WERI-Rb-1 (cell line): ENCODE results near the gene PODN.

ENCODE experiments used
- DNase-seq: peaks from one replicate; pipeline ENCODE4 v3.0.0-alpha.2; 2020
- H3K27ac ChIP-seq: fragments of 250-450 bp; sonication (Bioruptor Pico); 2 replicates; pipeline ENCODE4 v1.5.1; 2020; ENCODE audit warnings: mild to moderate bottlenecking, moderate library complexity
- H3K27me3 ChIP-seq: fragments of 250-450 bp; sonication (Bioruptor Pico); 2 replicates; pipeline ENCODE4 v1.5.1; 2021; ENCODE audit warnings: mild to moderate bottlenecking, low read depth, moderate library complexity; ENCODE audit not compliant: insufficient read depth, severe bottlenecking
- H3K36me3 ChIP-seq: fragments of 250-450 bp; sonication (Bioruptor Pico); 2 replicates; pipeline ENCODE4 v1.5.1; 2020; ENCODE audit warnings: mild to moderate bottlenecking, moderate library complexity
- H3K4me3 ChIP-seq: 2 replicates; pipeline ENCODE4 v1.5.1; 2011; ENCODE audit warnings: low read depth, mild to moderate bottlenecking, control low read depth, low read length
- H3K9me3 ChIP-seq: fragments of 250-450 bp; sonication (Bioruptor Pico); 2 replicates; pipeline ENCODE4 v1.5.1; 2021; ENCODE audit warnings: mild to moderate bottlenecking, moderate library complexity; ENCODE audit not compliant: severe bottlenecking
- TF ChIP-seq, protein P1 (sequence below): IDR thresholded peaks from 2 replicates; pipeline ENCODE4 v1.5.1; 2011; ENCODE audit warnings: low read depth, mild to moderate bottlenecking, control low read depth, inconsistent platforms, low read length

The PODN gene

DNA sequence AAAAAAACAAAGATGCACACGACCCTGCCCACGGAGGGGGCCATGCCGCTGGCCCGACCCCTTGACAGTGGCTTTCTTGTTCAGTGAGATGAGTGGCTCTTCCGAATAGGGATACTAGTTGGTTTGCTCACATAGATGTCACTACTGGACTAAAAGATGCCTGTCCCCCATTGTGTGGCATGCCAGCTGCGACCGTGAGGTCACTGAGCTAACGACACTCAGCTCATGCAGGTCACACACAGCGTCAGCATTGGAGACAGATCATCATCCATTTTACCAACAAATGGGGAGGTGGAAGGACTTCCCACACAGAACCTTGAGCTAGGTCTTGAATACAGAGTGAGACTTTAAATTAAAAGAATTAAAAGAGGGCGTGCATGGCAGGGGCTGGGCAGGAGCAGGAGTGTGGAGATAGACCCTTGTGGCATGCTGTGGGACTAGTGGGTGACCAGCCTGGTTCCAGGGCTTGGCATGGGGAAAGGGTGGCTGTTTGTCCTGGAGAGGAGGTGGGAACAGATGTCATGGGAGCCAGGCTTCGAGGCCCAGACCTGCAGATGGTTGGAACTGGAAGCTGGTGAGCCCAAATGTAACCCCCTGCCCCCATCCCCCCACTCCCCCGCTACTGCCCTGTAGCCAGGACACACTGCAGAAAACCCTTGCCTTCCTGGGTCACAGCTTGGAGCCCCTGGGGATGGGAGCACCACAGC is 68.0 kb downstream of the PODN start:
- H3K36me3 ChIP-seq, result peaks cover 90% of the 10 kb centered on the region
- TF ChIP-seq, protein P1, sequence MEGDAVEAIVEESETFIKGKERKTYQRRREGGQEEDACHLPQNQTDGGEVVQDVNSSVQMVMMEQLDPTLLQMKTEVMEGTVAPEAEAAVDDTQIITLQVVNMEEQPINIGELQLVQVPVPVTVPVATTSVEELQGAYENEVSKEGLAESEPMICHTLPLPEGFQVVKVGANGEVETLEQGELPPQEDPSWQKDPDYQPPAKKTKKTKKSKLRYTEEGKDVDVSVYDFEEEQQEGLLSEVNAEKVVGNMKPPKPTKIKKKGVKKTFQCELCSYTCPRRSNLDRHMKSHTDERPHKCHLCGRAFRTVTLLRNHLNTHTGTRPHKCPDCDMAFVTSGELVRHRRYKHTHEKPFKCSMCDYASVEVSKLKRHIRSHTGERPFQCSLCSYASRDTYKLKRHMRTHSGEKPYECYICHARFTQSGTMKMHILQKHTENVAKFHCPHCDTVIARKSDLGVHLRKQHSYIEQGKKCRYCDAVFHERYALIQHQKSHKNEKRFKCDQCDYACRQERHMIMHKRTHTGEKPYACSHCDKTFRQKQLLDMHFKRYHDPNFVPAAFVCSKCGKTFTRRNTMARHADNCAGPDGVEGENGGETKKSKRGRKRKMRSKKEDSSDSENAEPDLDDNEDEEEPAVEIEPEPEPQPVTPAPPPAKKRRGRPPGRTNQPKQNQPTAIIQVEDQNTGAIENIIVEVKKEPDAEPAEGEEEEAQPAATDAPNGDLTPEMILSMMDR, result no peak
- no peaks in the 10 kb centered on the region for H3K27me3 ChIP-seq
- no peaks in the 10 kb centered on the region for H3K9me3 ChIP-seq
- H3K27ac ChIP-seq, result peak overlapping the region; percentile 99
- H3K4me3 ChIP-seq, result no peak overlapping the region
- DNase-seq, result peak; percentile 52

DNA sequence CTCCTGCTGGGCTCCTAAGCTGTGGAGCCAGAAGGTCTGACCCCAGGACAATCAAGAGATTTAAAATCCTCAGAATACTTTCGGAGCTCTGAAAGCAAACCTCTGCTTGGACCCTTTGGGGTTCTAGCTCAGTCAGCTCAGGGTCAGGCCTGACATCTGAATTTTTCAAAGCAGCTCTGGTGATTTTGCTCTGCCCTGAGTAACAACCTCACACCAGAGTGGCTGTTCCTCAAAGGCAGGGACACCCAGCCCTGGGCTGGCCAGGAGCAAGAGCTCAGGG is 68.5 kb downstream of the PODN start:
- H3K36me3 ChIP-seq, result peaks cover 85% of the 10 kb centered on the region
- no peaks in the 10 kb centered on the region for H3K27me3 ChIP-seq
- H3K4me3 ChIP-seq, result no peak overlapping the region
- no peaks in the 10 kb centered on the region for H3K9me3 ChIP-seq
- DNase-seq, result no peak
- TF ChIP-seq, protein P1, result no peak
- H3K27ac ChIP-seq, result peak overlapping the region; percentile 99

DNA sequence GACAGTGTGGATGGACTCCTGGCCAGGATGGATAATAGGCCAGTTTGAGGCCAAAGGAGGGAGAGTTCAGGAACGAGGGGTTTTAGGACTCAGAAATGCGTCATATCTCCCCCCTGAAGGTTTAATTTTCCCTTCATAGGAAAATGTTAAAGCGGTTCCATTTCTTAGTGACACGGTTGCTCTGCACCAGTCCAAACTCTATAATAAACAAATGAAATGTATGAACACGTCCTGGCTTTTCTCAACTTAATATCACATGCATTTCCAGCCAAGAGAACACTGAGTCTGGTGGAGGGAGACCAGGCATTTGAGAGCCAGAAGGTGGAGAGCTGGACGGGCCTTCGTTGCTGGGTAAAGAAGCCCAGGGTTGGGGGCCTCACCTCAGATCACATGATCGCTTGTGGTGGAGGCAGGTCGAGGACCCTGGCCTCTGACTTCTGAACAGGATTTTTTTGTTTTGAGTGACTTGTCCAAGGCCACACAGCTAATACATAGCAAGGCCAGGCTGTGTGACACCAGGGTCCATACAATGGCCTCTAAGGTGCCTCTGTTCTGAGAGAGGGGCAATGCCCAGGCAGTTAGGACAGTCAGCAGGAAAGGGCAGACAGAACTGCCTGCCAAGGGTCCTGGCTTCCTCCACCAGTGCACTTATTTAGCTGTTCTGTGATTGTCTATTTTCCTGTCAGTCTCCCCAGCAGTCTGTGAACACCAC is 69.0 kb downstream of the PODN start:
- Histone ChIP-seq H3K27me3 (no peaks in the 10 kb centered on the region), H3K36me3 (peaks cover 83% of the 10 kb centered on the region), H3K4me3 (no peak overlapping the region), H3K27ac (peak overlapping the region; percentile 99), H3K9me3 (no peaks in the 10 kb centered on the region)
- TF ChIP-seq, protein P1, result no peak
- peak; percentile 6 for DNase-seq

DNA sequence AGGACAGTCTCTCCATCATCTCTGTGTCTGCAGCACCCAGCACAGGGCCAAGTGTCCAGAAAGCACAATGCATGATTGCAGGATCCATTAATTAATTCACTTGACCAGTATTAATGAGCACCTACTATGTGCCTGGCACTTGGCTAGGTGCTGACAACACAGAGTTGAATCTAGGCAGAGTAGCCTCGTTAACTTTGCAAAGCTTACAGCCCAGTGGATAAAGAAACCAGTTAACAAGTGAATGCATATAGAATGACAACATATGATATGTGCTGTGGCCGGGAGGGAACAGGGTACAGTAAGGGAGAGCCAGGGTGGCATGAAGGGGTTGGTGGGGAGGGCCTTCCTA is 69.6 kb downstream of the PODN start:
- Histone ChIP-seq H3K27ac (peak overlapping the region; percentile 99), H3K9me3 (no peaks in the 10 kb centered on the region), H3K27me3 (no peaks in the 10 kb centered on the region), H3K4me3 (no peak overlapping the region), H3K36me3 (peaks cover 78% of the 10 kb centered on the region)
- no peak for DNase-seq
- TF ChIP-seq, protein P1, result no peak

DNA sequence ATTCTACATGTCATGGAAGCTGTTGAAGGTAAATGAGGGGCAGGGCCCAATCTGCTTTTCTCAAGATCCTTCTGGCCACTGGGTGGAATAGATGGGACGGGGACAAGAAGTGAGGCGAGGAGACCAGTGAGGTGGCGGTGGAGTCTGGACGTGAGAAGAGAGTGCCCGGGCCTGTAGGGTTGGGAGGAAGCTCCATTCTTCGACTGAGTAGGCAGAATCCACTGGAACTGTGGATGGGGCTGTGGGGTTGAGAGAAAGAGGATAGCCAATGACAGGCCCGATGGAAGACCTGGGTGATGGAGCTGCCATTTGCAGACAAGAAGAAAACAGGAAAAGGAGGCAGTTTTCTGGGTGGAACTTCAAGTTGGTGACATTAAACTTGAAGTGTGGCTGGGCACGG is 70.2 kb downstream of the PODN start:
- TF ChIP-seq, protein P1, result no peak
- no peaks in the 10 kb centered on the region for H3K27me3 ChIP-seq
- no peaks in the 10 kb centered on the region for H3K9me3 ChIP-seq
- H3K36me3 ChIP-seq, result peaks cover 80% of the 10 kb centered on the region
- H3K27ac ChIP-seq, result peak overlapping the region; percentile 99
- no peak for DNase-seq
- no peak overlapping the region for H3K4me3 ChIP-seq
